NCI-H2196 treated with DMSO at 0.1 percent for 48 hours (cell line): Measurements from ENCODE around the gene MAP2K6.

Source experiments
- DNase-seq: peaks from one replicate; lab custom pipeline; 2025; ENCODE audit not compliant: unreplicated experiment; lab: John Stamatoyannopoulos, UW

The MAP2K6 gene

GRCh38 chr17:69574257-69575197 lies 160.0 kb downstream of the MAP2K6 start:
- DNase-seq, result no peak

- DNase-seq, result peak; percentile 51
Observed at GRCh38 chr17:69575346-69575761, 160.9 kb downstream of the MAP2K6 start.

DNA sequence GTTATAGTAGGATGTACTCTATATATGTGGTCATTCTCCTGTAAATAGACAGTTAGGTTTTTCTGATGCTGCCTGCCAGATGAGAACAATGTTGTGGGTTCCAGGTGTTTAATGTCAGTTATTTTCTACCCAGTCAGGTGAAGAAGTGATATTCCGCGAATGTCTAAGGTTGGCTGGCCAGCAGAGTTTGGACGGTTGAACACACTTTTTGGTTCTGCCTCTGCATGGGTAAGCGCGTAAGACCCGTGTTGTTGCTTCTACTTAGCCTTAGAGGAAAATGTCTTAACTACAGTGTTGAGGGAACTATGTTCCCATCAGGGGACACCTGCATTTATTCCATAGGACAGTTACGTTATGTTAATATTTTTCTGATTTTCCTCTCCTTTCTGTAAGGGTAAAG lies 162.6 kb downstream of the MAP2K6 start:
- DNase-seq, result no peak

GRCh38 chr17:69578385-69578936 lies 164.0 kb downstream of the MAP2K6 start:
- no peak for DNase-seq

GRCh38 chr17:69579961-69580677 lies 165.6 kb downstream of the MAP2K6 start:
- no peak for DNase-seq

GRCh38 chr17:69581061-69581961 lies 166.8 kb downstream of the MAP2K6 start:
- DNase-seq, result no peak

DNA sequence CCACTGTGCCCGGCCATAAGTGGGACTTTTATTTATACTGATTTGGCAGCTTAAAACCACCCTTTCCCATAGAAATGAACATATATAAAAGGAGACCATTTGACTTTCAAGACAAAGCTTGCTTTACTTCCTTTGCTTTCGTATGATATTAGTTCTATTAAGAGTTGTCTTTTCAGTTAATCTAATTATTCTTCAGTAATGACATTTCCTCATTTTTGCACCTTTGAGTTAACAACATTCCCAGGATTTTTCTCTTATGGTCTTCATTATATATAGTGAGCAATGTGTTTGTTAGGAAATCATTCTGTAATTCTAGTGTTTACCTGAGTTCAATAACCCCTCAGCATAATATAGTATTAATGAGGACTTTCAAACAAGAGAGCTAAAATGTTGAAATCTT lies 173.8 kb downstream of the MAP2K6 start:
- DNase-seq, result no peak

- DNase-seq, result no peak
Observed at GRCh38 chr17:69588827-69589239, 174.3 kb downstream of the MAP2K6 start.

GRCh38 chr17:69590671-69591070 lies 176.2 kb downstream of the MAP2K6 start:
- DNase-seq, result no peak

DNA sequence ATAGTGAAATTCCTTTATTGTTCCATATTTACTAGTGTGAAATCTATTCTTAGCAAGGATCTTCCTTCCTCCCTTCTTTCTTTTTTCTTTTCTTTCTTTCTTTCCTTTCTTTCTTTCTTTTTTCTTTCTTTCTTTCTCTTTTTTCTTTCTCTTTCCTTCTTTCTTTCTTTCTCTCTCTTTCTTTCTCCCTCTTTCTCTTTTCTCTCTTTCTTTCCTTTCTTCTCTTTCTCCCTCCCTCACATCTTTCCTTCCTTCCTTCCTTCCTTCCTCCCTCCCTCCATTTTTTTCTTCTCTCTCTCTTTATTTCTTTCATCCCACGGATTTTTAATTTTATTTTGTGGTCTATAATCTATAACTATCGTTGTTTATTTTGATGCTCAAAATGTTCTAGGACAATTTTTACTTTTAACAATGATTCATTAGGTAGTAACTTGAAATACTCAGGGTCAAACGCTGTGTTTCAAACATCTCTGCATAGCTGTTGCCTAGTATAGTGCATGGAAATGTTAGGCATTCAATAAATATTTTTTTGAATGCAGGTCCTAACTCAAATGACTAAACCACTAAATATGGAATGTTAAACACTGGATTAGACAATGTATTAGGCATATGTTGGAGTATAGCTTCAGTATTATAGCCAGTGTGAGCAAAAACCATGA lies 178.3 kb downstream of the MAP2K6 start:
- DNase-seq, result no peak

DNA sequence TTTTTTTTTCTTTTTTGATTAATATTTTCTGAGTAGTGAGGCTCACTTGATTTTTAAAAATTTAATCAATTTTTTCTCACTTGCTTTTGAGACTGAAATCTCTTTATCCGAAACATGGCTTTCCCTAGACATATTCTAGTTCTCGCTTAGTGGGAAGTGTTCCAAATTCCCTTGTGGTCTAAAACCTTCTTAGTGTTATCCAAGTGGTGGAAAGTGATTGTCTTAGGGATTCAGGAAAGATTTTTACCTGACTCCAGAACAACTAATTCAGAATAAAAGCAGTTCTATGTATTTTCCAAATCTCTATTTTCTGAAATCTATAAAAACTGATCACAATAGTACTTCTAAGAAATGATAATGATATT lies 178.8 kb downstream of the MAP2K6 start:
- DNase-seq, result no peak

- no peak for DNase-seq
Observed at GRCh38 chr17:69593716-69594115, 179.2 kb downstream of the MAP2K6 start.

GRCh38 chr17:69594641-69595040 lies 180.1 kb downstream of the MAP2K6 start:
- DNase-seq, result no peak

DNA sequence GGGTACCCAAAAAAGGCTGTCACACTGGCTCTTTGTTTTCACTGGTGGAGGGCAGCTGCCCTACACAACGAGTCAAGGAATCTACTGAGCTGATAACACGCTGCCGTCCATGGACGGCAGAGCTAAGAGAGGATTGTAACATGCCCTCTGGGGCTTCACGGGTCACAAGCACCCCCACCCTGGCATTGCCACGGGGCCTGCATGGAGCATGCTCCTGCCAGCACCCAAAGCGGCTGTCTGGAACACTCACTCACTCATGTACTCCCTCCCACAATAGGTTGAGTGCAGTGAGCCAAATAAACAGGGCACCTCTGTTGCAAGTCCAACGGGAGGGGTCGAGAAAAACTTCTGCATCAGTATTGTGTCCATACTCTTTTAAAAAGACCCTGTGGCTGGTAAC lies 181.6 kb downstream of the MAP2K6 start:
- no peak for DNase-seq

DNA sequence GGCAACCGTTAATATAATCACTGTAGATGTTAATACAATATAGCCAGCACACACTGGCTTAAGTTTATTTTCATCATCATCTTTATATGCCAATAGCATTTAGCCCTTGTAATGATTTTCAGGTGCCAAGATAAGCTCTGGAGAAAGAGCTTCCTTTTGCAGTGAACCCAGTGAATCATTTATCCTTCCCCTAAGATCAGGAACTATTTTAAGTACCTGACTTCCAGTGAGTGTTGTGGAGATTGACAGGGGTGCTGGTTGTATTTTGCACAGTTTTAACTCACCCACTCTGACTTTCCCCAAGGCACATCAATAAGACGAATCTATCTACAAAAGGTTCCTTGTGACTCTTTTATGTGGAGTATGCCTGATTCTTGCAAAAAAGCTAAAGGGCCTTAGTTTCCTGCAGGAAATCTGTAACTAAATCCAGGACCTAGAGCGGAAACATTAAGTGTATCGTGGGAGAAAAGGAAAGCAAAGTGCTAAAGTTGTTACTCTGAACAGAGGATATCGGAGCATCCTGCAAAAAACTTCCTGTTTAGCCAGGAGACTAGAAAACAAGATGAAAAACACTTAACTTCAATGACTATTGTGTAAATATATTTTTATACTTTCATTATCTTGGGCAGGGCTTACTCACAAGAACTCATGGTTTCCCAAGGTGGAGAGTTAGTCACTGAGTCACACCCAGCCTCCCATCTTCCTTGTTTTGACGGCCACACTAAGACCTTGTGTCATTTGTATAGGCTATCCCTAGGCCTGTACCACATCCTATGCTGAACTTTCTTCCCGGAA lies 183.6 kb downstream of the MAP2K6 start:
- DNase-seq, result no peak

- DNase-seq, result no peak
Observed at GRCh38 chr17:69602972-69603371, 188.5 kb downstream of the MAP2K6 start.
